Natural killer cell treated with Interleukin-12 subunit alpha and Interleukin-12 subunit beta and Interleukin-15 and Interleukin-18, amount 100 ng/mL, for 72 hours (primary cell): ENCODE measurements around the gene PANK4. TPM values are rescaled to one million over a fixed set of nuclear protein-coding genes. Genes with fewer than 3 reads are reported as not detected.

Experiments used
- ATAC-seq, 2 donors: fragments of 150-1000 bp; cut with Tn5 transposase in 1 of 2; sonication (Bioruptor Pico), chemical (Tn5 transposase) in 1 of 2; 2 replicates each; pipeline ENCODE4 v1.10.0; 2021
- DNase-seq: peaks from one replicate; pipeline ENCODE4 v3.0.0; 2022; ENCODE audit warnings: low spot score
- H3K27ac Mint-ChIP-seq, 2 donors: 1 replicate in 1 of 2; 2 replicates in 1 of 2; pipeline ENCODE4 v1.8.0; 2022; ENCODE audit warnings: mixed read lengths in 2 of 2, mild to moderate bottlenecking in 1 of 2, moderate library complexity in 1 of 2
- H3K27me3 Mint-ChIP-seq, 2 donors: 1 replicate in 1 of 2; 2 replicates in 1 of 2; pipeline ENCODE4 v1.8.0; 2022; ENCODE audit warnings: mixed read lengths in 2 of 2
- H3K36me3 Mint-ChIP-seq: one replicate; pipeline ENCODE4 v1.8.0; 2022; ENCODE audit warnings: mixed read lengths
- H3K4me1 Mint-ChIP-seq, 2 donors: 1 replicate in 1 of 2; 2 replicates in 1 of 2; pipeline ENCODE4 v1.8.0; 2022; ENCODE audit warnings: low read depth in 2 of 2, mixed read lengths in 2 of 2, mild to moderate bottlenecking in 1 of 2
- H3K4me3 Mint-ChIP-seq: one replicate; pipeline ENCODE4 v1.8.0; 2022; ENCODE audit warnings: mixed read lengths
- H3K9me3 Mint-ChIP-seq: 2 replicates; pipeline ENCODE4 v1.8.0; 2022; ENCODE audit warnings: mixed read lengths
- total RNA-seq, 2 donors: library from RNA; stranded (reverse); gene quantifications; one replicate each; pipeline ENCODE4 v1.2.3, GENCODE V29; 2022

PANK4 gene
- total RNA-seq, 2 donors from 2014 or later = 37.7 to 70.5 TPM

DNA sequence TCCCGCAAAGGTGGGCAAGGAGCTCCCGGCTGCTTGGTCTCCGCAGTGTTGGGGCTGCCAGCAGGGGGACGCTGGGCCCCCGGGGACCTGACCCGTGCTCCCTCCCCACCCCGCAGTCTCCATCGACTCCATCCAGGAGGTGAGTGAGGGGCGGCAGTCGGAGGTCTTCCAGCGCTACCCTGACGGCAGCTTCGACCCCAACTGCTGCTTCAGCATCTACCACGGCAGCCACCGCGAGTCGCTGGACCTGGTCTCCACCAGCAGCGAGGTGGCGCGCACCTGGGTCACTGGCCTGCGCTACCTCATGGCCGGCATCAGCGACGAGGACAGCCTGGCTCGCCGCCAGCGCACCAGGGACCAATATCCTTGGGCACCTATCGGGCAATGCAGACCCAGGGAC, 46.8 kb downstream of the PANK4 start:
- no peaks in the 10 kb centered on the region for H3K27me3 Mint-ChIP-seq
- H3K36me3 Mint-ChIP-seq = no peaks in the 10 kb centered on the region
- H3K27ac Mint-ChIP-seq = no peak overlapping the region
- DNase-seq = no peak
- peaks cover 6% of the 10 kb centered on the region in 2 donors for H3K4me1 Mint-ChIP-seq
- no peak overlapping the region for H3K4me3 Mint-ChIP-seq
- no peaks in the 10 kb centered on the region for H3K9me3 Mint-ChIP-seq
- ATAC-seq = no peak

DNA sequence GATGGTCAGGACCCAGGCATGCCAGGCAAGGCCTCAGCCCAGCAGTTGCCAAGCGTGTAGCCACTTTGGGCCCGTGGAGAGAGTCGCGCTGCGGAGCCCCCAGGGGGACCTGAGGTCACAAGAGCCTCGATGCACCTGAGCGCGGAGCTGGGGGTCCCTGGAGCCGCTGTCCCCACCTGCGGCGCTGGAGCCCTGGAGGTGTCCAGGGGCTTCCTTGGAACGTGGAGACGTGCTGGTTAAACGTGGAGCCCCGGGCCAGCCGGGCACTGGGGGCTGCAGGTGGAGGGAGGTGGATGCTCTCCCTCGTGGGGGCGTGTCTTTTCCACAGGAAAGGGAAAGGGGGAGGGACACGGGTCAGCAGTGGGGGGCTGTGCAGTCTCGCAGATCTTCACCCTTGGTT, 47.2 kb downstream of the PANK4 start:
- H3K27me3 Mint-ChIP-seq = no peaks in the 10 kb centered on the region
- H3K4me3 Mint-ChIP-seq = no peak overlapping the region
- H3K9me3 Mint-ChIP-seq = no peaks in the 10 kb centered on the region
- DNase-seq (no peak), ATAC-seq (no peak)
- no peaks in the 10 kb centered on the region for H3K36me3 Mint-ChIP-seq
- peaks cover 4 to 5% of the 10 kb centered on the region in 2 donors for H3K4me1 Mint-ChIP-seq
- H3K27ac Mint-ChIP-seq = no peak overlapping the region

DNA sequence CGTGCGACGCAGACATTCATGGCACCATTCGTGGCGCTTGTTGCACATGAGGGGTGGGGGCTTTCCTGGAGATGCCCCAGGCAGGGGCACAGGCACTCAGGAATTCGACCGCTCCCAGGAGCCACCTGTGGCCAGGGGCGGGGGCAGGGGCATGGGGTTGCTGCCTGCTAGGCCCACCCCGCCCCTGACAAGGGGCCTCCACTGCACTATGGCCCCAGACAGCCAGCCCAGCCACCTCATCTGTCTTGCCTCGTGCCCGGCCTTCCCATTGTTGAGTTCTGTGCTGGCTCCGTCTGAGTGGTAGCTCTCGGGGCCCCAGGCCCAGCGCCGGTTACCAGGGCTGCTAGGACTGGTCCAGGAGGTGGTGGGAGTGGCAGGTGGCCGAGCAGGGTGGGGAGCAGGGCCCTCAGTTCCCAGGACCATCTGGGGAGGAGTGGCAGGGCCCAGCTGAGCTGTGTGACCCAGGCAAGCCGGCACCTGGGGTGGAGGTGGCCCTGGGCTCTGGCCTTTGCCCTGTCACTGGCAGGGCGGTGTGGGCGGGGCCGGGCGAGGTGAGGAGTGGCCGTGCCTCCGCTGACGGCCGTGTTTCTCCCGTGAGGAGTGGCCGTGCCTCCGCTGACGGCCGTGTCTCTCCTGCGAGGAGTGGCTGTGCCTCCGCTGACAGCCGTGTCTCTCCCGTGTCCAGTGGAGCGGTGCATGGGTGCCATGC, 48.5 kb downstream of the PANK4 start:
- no peak for ATAC-seq
- no peak for DNase-seq
- no peak overlapping the region for H3K4me3 Mint-ChIP-seq
- no peaks in the 10 kb centered on the region for H3K9me3 Mint-ChIP-seq
- no peak overlapping the region for H3K27ac Mint-ChIP-seq
- no peaks in the 10 kb centered on the region for H3K27me3 Mint-ChIP-seq
- H3K4me1 Mint-ChIP-seq = no peaks in the 10 kb centered on the region
- no peaks in the 10 kb centered on the region for H3K36me3 Mint-ChIP-seq

DNA sequence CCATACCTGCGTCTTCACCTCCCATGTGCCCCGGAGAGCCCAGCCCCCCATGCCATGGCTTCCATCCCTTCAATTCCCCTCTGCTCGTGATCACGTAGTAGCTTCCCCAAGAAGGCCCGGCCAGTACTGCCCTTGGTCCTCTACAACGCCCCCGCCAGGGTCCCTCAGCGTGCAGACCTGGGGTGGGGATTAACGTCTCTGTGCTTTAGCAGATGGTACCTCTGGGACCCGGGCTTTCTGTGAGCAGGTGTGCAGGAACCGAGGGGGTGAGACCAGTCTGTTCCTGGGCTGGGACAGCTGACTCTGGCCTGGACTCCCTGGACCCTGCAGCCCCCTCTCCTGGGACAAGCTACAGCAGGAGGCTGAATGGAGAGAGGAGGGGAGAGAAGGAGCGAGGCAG, 49.1 kb downstream of the PANK4 start:
- DNase-seq = no peak
- no peak overlapping the region for H3K4me3 Mint-ChIP-seq
- H3K27ac Mint-ChIP-seq = no peak overlapping the region
- no peaks in the 10 kb centered on the region for H3K36me3 Mint-ChIP-seq
- no peak for ATAC-seq
- no peaks in the 10 kb centered on the region for H3K4me1 Mint-ChIP-seq
- no peaks in the 10 kb centered on the region for H3K27me3 Mint-ChIP-seq
- no peaks in the 10 kb centered on the region for H3K9me3 Mint-ChIP-seq

DNA sequence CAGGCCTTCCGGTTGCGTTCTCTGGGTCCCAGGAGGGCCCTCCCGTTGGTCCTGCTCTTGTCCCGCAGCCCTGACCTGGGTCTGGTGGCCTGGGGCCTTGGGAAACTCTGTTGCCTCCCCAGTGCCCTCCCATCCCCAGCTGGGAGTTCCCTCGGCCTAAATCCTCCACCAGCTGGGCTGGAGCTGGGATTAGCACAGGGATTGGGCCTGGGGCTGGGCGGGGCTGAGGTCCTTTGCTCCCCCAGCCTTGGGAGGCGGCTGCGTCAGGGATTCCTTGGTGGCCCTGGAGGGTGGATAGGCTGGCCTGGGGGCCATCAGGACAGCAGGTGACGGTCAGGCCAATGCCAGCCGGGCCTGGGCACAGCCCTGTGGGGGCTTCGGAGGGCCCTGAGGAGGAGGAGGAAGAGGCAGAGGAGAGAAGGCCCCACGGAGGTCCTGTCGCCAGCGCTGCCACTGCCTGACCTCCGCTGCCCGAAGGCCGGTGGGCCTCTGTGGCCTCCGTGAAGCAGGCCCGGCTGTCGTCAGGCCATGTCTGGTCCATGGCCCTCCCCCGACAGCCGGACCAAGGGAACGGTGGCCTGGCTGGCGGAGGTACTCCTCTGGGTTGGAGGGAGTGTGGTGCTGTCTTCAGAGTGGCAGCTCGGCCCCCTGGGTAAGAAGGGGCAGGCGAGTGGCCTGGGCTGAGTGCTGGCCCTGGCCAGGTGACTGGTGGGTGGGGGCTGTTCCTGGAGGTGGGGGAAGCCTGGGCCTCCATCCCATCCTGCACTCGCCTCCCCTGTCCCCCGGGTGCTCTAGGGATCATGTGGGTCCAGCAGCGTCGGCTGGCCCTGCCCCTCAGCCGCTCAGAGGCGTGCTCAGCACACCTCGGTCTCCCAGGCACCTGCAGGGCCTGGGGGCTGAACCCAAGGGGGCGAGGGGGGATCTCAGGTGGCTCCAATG, 50.1 kb downstream of the PANK4 start, which contains the start of gene PLCH2:
Gene PLCH2, plus strand, starts transcription at position 229 of the 939 bp plus-strand sequence. Its CDS starts 300 bp downstream, at position 529.
- Mint-ChIP-seq H3K4me3 (no peak within 1 kb of the TSS), H3K4me1 (no peaks in the 10 kb centered on the region), H3K27ac (no peak within 1 kb of the TSS), H3K36me3 (no peaks in the 10 kb centered on the region), H3K27me3 (no peaks in the 10 kb centered on the region), H3K9me3 (no peaks in the 10 kb centered on the region)
- ATAC-seq (no peak), DNase-seq (no peak)

DNA sequence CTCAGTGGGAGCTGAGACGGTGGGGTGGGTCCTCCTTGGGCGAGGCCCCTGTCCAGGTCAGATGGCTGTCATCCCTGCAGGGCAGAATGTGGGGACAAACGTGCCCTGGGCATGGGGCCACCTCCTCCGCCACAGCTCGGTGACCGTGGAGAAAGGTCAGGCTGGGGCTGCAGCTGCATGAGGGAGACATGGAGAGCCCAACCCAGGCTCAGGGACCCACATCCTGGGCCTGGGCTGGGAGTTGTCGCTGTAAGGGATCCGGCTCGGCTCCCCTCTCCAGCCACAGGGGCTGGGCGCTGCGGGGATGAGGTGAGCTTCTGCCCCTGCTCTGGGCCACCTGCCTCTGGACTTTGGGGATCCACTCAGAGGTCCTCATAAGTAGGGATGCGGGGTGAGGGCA, 50.8 kb downstream of the PANK4 start:
- no peak for ATAC-seq
- DNase-seq = no peak
- no peak overlapping the region for H3K27ac Mint-ChIP-seq
- H3K27me3 Mint-ChIP-seq = no peaks in the 10 kb centered on the region
- no peaks in the 10 kb centered on the region for H3K4me1 Mint-ChIP-seq
- H3K36me3 Mint-ChIP-seq = no peaks in the 10 kb centered on the region
- H3K9me3 Mint-ChIP-seq = no peaks in the 10 kb centered on the region
- H3K4me3 Mint-ChIP-seq = no peak overlapping the region

DNA sequence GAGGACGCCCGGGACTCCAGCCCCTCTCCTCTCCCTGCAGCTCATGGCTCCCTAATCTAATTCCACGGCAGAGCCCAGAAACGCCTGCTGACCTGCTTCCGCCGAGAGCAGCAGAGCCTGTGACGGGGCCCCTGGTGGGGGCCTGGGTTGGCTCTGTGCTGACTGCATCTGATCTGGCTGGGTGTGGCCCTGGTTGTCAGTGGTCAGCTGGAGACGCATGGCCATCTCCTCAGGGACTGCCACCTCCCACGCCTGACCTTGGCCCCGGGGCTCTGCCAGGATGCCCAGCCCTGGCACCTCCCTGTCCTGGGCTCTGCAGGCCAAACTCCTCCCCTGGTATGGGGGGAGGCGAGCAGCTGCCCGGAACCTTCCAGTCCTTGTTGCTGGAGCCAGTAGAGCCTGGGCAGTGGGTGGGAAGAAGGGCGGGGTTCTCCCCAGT, 51.4 kb downstream of the PANK4 start:
- Mint-ChIP-seq H3K27ac (no peak overlapping the region), H3K4me3 (no peak overlapping the region)

DNA sequence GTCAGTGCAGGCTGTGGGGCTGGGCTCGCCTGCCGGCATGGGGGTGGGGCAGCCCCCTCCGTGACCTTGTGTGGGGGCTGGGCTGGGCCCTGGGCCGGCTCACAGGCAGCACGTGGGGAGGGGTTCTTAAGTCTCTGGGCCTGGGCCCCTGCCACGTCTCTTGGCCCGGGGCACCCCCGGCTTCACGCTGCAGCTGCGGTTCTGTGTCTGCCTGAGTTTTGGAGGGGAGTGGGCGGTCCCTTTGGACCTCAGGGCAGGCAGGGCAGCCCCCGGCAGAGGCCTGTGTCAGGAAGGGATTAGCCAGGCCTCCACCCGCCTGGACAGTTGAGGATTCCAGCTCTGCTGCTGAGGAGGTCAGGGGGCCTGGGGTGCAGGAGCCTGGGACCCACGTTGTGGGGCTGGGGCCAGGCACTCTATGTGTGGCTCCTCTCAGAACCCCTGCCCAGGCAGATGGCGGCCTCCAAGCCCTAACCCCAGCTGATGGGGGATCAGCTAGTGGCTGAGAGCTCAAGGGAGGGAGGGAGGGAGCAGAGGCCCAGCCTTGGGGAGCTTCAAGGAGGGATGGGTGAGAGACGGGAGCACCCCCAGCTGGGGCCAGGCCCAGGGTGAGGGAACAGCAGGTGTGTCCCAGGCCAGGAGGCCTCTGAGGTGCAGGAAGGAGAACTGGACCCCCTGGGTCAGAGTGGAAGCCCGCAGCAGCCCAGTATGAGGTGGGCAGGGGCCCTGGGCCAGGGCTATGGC, 52.1 kb downstream of the PANK4 start:
- ATAC-seq (no peak), DNase-seq (no peak)
- H3K4me1 Mint-ChIP-seq = no peaks in the 10 kb centered on the region
- no peaks in the 10 kb centered on the region for H3K27me3 Mint-ChIP-seq
- no peaks in the 10 kb centered on the region for H3K9me3 Mint-ChIP-seq
- no peak overlapping the region for H3K4me3 Mint-ChIP-seq
- H3K27ac Mint-ChIP-seq = no peak overlapping the region
- no peaks in the 10 kb centered on the region for H3K36me3 Mint-ChIP-seq

More for the DNA sequence above, 51.4 kb downstream of the PANK4 start:
- H3K9me3 Mint-ChIP-seq = no peaks in the 10 kb centered on the region
- DNase-seq = no peak
- H3K4me1 Mint-ChIP-seq = no peaks in the 10 kb centered on the region
- ATAC-seq = no peak
- no peaks in the 10 kb centered on the region for H3K27me3 Mint-ChIP-seq
- no peaks in the 10 kb centered on the region for H3K36me3 Mint-ChIP-seq

DNA sequence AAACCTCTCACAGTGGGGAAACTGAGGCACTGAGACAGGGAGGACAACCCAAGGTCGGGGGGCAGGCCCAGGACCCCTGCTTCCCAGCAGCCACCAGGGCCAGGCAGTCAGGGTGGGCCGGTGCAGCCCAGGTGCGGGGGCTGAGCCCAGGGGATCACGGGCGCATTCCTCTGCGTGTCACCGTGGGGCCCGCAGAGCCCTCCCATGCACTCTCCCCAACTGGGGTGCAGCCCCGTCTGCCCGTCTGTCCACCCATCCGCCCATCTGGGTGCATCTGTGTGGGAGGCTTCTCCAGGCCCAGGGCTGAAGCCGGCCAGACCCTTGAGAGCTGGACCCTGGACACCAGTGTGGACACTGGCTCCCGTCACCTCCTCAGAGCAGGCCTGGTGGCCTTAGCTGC, 53.2 kb downstream of the PANK4 start:
- no peak overlapping the region for H3K4me3 Mint-ChIP-seq
- H3K36me3 Mint-ChIP-seq = no peaks in the 10 kb centered on the region
- H3K27ac Mint-ChIP-seq = no peak overlapping the region
- no peaks in the 10 kb centered on the region for H3K27me3 Mint-ChIP-seq
- DNase-seq (no peak), ATAC-seq (no peak)
- H3K9me3 Mint-ChIP-seq = no peaks in the 10 kb centered on the region
- no peaks in the 10 kb centered on the region for H3K4me1 Mint-ChIP-seq

DNA sequence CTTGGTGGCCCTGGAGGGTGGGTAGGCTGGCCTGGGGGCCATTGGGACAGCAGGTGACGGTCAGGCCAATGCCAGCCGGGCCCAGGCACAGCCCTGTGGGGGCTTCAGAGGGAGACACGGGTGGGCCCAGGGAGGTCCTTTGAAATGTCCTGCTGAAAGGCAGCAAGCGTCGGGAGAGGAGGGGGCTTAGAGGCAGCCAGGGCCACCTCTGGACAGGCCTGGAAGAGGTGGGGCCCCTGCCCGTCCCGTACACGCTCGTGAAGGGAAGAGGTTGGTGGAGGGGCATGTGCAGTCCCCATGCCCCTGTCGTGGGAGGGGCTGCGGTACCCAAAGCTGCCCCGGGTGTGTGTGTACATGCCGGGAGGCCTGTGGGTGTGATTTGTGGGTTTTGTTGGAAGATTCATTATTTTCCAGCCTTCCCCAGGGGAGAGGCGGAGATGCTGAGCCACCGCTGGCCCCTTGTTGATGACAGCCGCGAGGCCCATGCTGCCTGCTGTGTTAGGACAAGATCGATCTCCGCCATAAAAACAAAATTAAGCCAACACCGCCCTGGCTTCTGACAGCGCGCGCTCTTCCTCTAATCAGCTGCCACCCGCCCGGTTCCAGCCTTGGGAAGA, 53.7 kb downstream of the PANK4 start:
- Mint-ChIP-seq H3K27ac (no peak overlapping the region), H3K9me3 (no peaks in the 10 kb centered on the region), H3K4me1 (no peaks in the 10 kb centered on the region), H3K36me3 (no peaks in the 10 kb centered on the region), H3K4me3 (no peak overlapping the region), H3K27me3 (no peaks in the 10 kb centered on the region)
- no peak for DNase-seq
- no peak for ATAC-seq

DNA sequence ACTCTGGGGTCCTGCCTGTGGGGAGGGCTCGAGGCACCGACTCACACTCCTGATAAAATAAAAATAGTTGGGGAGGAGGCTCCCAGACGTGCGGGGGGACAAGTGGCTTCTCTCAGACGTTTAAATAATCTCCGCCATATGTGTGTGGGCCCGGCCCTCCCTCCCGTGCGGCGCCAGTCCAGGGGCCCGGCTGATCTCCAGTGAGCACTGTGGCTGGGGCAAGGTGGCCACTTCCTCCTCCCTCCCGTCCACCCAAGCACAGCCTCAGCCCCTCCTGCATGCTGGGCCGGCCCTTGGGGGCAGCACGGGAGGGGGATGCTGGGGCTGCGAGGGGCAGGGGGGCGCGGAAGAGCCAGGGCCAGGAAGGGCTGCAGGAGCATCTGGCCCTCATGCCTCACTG, 54.3 kb downstream of the PANK4 start:
- no peaks in the 10 kb centered on the region for H3K4me1 Mint-ChIP-seq
- H3K4me3 Mint-ChIP-seq = no peak overlapping the region
- no peaks in the 10 kb centered on the region for H3K9me3 Mint-ChIP-seq
- H3K36me3 Mint-ChIP-seq = no peaks in the 10 kb centered on the region
- H3K27me3 Mint-ChIP-seq = no peaks in the 10 kb centered on the region
- no peak for ATAC-seq
- H3K27ac Mint-ChIP-seq = no peak overlapping the region
- DNase-seq = no peak

DNA sequence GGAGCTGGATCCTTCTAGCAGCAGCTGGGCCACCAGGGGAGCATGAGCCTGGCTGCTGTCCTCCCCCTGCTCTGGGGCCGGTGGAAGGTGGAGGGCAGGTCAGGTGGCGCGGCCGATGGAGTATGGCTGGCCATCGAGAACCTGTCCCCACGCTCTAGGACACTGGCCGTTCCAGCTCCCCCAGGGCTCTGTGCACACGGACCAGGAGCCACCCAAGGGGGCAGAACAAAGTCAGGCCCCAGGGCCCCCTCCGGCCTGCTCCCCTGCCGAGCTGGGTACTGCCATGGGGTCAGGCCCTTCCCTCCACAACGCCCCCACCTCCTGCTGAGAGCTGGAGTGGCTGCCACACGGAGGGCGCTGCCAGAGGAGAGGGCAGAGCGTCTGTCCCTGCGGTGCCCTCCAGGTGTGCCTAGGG, 54.8 kb downstream of the PANK4 start:
- no peaks in the 10 kb centered on the region for H3K4me1 Mint-ChIP-seq
- no peak for DNase-seq
- H3K27ac Mint-ChIP-seq = no peak overlapping the region
- no peaks in the 10 kb centered on the region for H3K36me3 Mint-ChIP-seq
- ATAC-seq = no peak
- H3K4me3 Mint-ChIP-seq = no peak overlapping the region
- no peaks in the 10 kb centered on the region for H3K9me3 Mint-ChIP-seq
- no peaks in the 10 kb centered on the region for H3K27me3 Mint-ChIP-seq

DNA sequence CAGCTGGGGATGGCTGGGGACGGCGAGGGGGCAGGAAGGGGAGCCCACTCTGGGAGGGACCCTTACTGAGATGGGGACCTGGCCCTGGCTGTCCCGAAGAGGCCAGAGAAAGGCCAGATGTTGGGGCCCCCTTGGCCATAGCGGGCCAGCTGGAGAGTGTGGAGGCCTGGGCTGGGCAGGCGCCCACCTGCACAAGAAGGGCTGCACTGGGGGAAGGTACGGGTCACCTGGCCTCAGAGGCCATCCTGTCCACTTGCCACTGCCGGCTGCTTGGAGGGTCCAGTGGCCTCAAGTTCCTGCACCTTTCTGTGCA, 55.3 kb downstream of the PANK4 start:
- DNase-seq (no peak), ATAC-seq (no peak)
- no peak overlapping the region for H3K27ac Mint-ChIP-seq
- H3K4me3 Mint-ChIP-seq = no peak overlapping the region
- no peaks in the 10 kb centered on the region for H3K27me3 Mint-ChIP-seq
- H3K4me1 Mint-ChIP-seq = no peaks in the 10 kb centered on the region
- no peaks in the 10 kb centered on the region for H3K9me3 Mint-ChIP-seq
- no peaks in the 10 kb centered on the region for H3K36me3 Mint-ChIP-seq
